Measurements from ENCODE around the gene SSU72.
A peak's percentile ranks its signal among the peaks of the same experiment; 100 is the strongest.
"Not testable (repeated sequence)": the region's sequence is repeated elsewhere in the genome, so short reads cannot be mapped to it uniquely, and the experiment has no call there.

Gene SSU72

DNA sequence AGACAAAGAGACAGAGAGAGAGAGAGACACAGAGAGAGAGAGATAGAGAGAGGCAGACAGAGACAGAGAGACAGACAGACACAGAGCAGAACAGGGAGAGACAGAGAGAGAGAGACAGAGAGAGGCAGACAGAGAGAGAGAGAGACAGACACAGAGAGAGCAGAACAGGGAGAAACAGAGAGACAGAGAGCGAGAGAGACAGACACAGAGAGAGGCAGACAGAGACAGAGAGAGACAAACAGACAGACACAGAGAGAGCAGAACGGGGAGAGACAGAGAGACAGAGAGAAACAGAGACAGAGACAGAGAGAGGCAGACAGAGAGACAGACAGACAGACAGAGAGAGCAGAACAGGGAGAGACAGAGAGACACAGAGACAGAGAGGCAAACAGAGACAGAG is 20.7 kb upstream of the SSU72 start:
- not testable (repeated sequence) for DNase-seq (ENCODE audit: low read depth in 2 of 2)

GRCh38 chr1:1594602-1595260 is 20.1 kb upstream of the SSU72 start:
- no peak for DNase-seq (ENCODE audit: low read depth in 2 of 2)

DNA sequence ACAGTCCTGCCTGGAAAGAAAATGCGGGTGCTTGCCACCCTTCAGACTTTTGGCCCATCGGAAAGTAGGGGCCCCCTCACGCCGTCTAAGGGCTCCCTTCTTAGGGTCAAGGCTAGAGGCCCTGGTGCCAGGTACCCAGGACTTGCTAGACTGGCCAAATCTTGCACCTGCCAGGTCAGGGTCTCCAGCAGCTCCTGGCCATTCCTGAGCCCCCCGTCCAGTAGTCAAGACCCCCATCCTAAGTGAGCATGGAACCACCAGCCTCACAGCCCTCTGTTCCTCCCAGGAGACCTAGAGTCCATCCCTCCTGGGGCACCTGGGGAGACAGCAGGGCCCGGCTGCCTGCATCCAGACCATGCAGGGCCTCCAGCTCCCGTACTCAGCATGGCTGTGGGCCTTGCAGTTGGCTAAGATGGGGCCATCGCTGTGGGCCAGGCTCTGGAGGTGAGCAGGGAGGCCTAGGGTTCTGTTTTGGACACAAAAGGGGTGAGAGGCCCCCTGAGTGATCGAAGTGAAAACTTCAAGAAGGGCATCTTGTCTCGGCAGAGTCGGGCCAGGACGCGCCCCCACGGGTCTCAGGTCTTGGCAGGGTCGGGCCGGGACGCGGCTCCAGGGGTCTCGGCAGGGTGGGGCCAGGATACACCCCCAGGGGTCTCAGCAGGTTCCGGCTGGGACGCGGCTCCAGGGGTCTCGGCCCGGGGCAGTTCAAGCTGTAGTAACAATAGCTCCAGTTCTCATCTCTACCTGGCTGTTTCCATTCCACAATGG is 19.4 kb upstream of the SSU72 start:
- no peak for DNase-seq (ENCODE audit: low read depth in 2 of 2)

- no peak for DNase-seq (ENCODE audit: low read depth in 2 of 2)
Observed at GRCh38 chr1:1591452-1591851, 16.8 kb upstream of the SSU72 start.

- DNase-seq (ENCODE audit: low read depth in 2 of 2) = no peak
Observed at GRCh38 chr1:1583347-1584010, 8.8 kb upstream of the SSU72 start.

DNA sequence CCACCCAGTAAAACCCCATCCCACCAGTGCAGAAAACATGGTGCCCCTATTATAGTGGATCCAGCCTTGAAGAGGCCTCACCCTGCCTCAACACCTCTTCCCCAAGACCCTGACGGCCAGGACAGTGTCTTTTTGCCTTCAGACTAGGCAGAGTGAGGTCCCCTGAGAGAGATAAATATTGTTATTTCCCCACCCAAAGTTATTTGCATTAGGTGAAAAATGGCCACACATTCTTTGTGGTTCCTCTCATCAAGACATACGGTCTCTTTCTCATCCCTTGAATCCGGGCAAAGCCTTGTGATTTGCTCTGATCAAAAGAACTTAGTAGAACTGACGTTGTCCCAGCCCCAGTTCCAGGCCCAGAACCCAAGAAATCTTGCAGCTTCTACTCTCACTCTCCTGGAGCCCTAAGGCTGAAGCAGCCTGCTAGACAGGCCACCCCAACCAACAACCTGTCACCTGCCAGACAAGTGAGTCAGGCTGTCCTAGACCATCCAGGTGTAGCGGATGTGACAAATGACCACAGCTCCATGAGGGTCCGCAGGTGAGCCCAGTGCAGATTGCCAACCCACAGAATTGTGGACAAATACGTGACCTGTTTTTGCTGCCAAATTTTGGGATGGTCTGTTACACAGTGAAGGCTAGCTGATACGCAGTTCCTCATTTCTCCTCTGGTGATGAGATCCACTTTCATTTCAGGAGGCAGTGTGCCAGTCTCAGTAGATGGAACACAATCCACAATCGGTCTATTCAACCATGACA is 8.1 kb upstream of the SSU72 start:
- DNase-seq (ENCODE audit: low read depth in 2 of 2) = no peak

- no peak for DNase-seq (ENCODE audit: low read depth in 2 of 2)
Observed at GRCh38 chr1:1578371-1578940, 3.8 kb upstream of the SSU72 start.

GRCh38 chr1:1577367-1578011 is 2.8 kb upstream of the SSU72 start:
- no peak for DNase-seq (ENCODE audit: low read depth in 2 of 2)

GRCh38 chr1:1573843-1574720 is 581 bp downstream of the SSU72 start:
- peak; percentile 28 to 39 for DNase-seq (ENCODE audit: low read depth in 2 of 2)

DNA sequence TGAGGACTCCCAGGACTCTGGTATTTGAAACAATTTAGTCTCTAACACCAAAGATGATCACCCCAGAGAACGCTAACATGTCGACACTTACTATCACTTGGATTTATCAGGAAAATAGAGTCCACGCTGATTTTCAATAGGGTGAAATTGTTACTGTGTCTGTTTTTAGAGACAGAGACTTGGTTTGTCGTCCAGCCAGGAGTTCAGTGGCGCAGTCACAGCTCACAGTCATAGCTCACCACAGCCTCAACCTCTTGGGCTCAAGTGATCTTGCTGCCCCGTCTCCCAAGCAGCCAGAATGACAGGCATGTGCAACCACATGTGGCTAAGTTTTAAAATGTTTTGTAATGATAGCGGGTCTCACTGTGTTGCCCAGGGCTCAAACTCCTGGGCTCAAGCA is 5.3 kb downstream of the SSU72 start:
- no peak for DNase-seq (ENCODE audit: low read depth in 2 of 2)

- DNase-seq (ENCODE audit: low read depth in 2 of 2) = no peak
Observed at GRCh38 chr1:1567891-1568291, 6.8 kb downstream of the SSU72 start.

GRCh38 chr1:1567152-1567875 is 7.3 kb downstream of the SSU72 start:
- DNase-seq (ENCODE audit: low read depth in 2 of 2) = no peak

GRCh38 chr1:1565340-1565739 is 9.3 kb downstream of the SSU72 start:
- DNase-seq (ENCODE audit: low read depth in 2 of 2) = no peak

GRCh38 chr1:1564268-1564667 is 10.4 kb downstream of the SSU72 start:
- DNase-seq (ENCODE audit: low read depth in 2 of 2) = no peak

- no peak for DNase-seq (ENCODE audit: low read depth in 2 of 2)
Observed at GRCh38 chr1:1563688-1564087, 11.0 kb downstream of the SSU72 start.

GRCh38 chr1:1562556-1563195 is 12.0 kb downstream of the SSU72 start:
- DNase-seq (ENCODE audit: low read depth in 2 of 2) = no peak

GRCh38 chr1:1561801-1562470 is 12.7 kb downstream of the SSU72 start:
- DNase-seq (ENCODE audit: low read depth in 2 of 2) = no peak

DNA sequence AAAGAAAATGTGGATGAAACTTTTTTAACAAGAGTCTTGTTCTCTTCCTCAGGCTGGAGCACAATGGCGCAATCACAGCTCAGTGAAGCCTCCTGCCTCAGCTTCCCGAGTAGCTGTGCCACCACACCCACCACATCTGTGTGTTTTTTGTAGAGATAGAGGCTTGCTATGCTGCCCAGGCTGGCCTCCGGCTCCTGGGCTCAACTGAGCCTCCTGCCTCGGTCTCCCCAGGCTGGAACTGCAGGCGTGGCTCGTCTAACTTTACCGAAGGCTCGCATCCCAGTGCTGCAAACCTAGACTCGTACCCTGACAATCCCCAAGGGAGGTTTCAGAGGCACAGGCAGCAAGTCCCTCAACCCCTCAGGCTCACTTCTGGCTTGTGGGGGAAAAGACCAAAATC is 14.5 kb downstream of the SSU72 start:
- no peak for DNase-seq (ENCODE audit: low read depth in 2 of 2)

- DNase-seq (ENCODE audit: low read depth in 2 of 2) = no peak
Observed at GRCh38 chr1:1559066-1559465, 15.6 kb downstream of the SSU72 start.
